GM12878 (cell line): ENCODE measurements around the gene NFATC1.

Experiments
- NFIC ChIP-seq: IDR thresholded peaks from 2 replicates; pipeline ENCODE4 v1.6.1; 2012; ENCODE audit warnings: low read depth, mild to moderate bottlenecking, inconsistent platforms, low read length, moderate library complexity
- POLR2A ChIP-seq: IDR thresholded peaks from 2 replicates; pipeline ENCODE4 v1.6.1; 2011; ENCODE audit warnings: low read depth, mild to moderate bottlenecking, low read length

GRCh38 chr18:79381811-79382311, 13.9 kb upstream of the NFATC1 start:
- TF ChIP-seq NFIC (no peak), POLR2A (no peak)
